Panc1 (cell line): ENCODE data around the gene ACOXL.

Source experiments
- CTCF ChIP-seq: fragments of 450-650 bp; IDR thresholded peaks from 2 replicates; pipeline ENCODE4 v1.5.1; 2017; ENCODE audit warnings: mild to moderate bottlenecking
- POLR2AphosphoS5 ChIP-seq: IDR thresholded peaks from 2 replicates; pipeline ENCODE4 v1.6.1; 2012; ENCODE audit warnings: mild to moderate bottlenecking, low read depth, low read length, moderate library complexity
- REST ChIP-seq, 2 experiments: IDR thresholded peaks; 2 replicates each; pipeline ENCODE4 v1.6.1; 2011 to 2012; ENCODE audit warnings: low read depth in 2 of 2, control low read depth in 1 of 2, low read length in 1 of 2, mild to moderate bottlenecking in 1 of 2, moderate library complexity in 1 of 2; ENCODE audit not compliant: insufficient read depth in 1 of 2
- SIN3A ChIP-seq: IDR thresholded peaks from 2 replicates; pipeline ENCODE4 v1.6.1; 2012; ENCODE audit warnings: low read depth, mild to moderate bottlenecking, low read length, moderate library complexity, borderline replicate concordance; ENCODE audit not compliant: insufficient read depth

- TF ChIP-seq POLR2AphosphoS5 (no peak), CTCF (no peak), REST (IDR thresholded peaks at IDR 0.05; ENCODE audit: insufficient read depth in 1 of 2, low read depth in 2 of 2, low read length in 1 of 2) (no peak), SIN3A (no peak)
These were observed 13.4 kb upstream of the ACOXL start for GRCh38 chr2:110718990-110719389.
